CD4-positive, alpha-beta memory T cell (primary cell): ENCODE data around the gene PPP6C. TPM values are rescaled to one million over a fixed set of nuclear protein-coding genes. Genes with fewer than 3 reads are reported as not detected.
A peak's percentile ranks its signal among the peaks of the same experiment; 100 is the strongest.

Source experiments
- CTCF ChIA-PET: fragments of 350-600 bp; sonication (Branson Sonifier 250); formaldehyde crosslinking; loops from one replicate; lab custom pipeline; 2021; ENCODE audit warnings: inconsistent platforms; ENCODE audit not compliant: partially characterized antibody; lab: Charles Lee
- POLR2A ChIA-PET: fragments of 350-600 bp; sonication (Branson Sonifier 250); formaldehyde crosslinking; loops from one replicate; lab custom pipeline; 2021; ENCODE audit not compliant: partially characterized antibody; lab: Charles Lee
- DNase-seq, 5 donors: peaks; one replicate each; pipeline versions ENCODE4 v3.0.0 to v3.0.0-alpha.2; 2020 to 2022; ENCODE audit warnings: mixed read lengths in 1 of 5
- H3K27ac ChIP-seq: one replicate; pipeline ENCODE4 v1.7.0; 2013; ENCODE audit warnings: low read depth, low read length
- H3K27me3 ChIP-seq: 2 replicates; pipeline ENCODE4 v1.7.0; 2013; ENCODE audit warnings: mild to moderate bottlenecking, low read length, moderate library complexity; ENCODE audit not compliant: insufficient read depth
- H3K36me3 ChIP-seq: 2 replicates; pipeline ENCODE4 v1.7.0; 2013; ENCODE audit warnings: mild to moderate bottlenecking, low read length, moderate library complexity; ENCODE audit not compliant: insufficient read depth
- H3K4me1 ChIP-seq: 2 replicates; pipeline ENCODE4 v1.7.0; 2013; ENCODE audit warnings: mild to moderate bottlenecking, low read length, moderate library complexity; ENCODE audit not compliant: insufficient read depth
- H3K4me3 ChIP-seq, 2 donors: one replicate each; pipeline ENCODE4 v1.7.0; 2013; ENCODE audit warnings: low read length in 2 of 2, mild to moderate bottlenecking in 1 of 2
- H3K9me3 ChIP-seq, 2 donors: one replicate each; pipeline ENCODE4 v1.7.0; 2013; ENCODE audit warnings: low read length in 2 of 2, control low read depth in 1 of 2; ENCODE audit not compliant: control insufficient read depth in 1 of 2
- H3K27ac Mint-ChIP-seq, 7 donors: one replicate each; pipeline ENCODE4 v1.8.0; 2020 to 2021; ENCODE audit warnings: mixed read lengths in 7 of 7, mild to moderate bottlenecking in 6 of 7, inconsistent platforms in 3 of 7, moderate library complexity in 3 of 7
- H3K27me3 Mint-ChIP-seq, 2 donors: one replicate each; pipeline ENCODE4 v1.8.0; 2020 to 2021; ENCODE audit warnings: mixed read lengths in 2 of 2
- H3K36me3 Mint-ChIP-seq, 2 donors: one replicate each; pipeline ENCODE4 v1.8.0; 2020 to 2021; ENCODE audit warnings: mixed read lengths in 2 of 2, inconsistent platforms in 1 of 2, mild to moderate bottlenecking in 1 of 2
- H3K4me1 Mint-ChIP-seq, 4 donors: one replicate each; pipeline ENCODE4 v1.8.0; 2020 to 2021; ENCODE audit warnings: mixed read lengths in 4 of 4, mild to moderate bottlenecking in 1 of 4
- H3K4me3 Mint-ChIP-seq, 8 donors: one replicate each; pipeline ENCODE4 v1.8.0; 2020 to 2021; ENCODE audit warnings: mixed read lengths in 8 of 8, mild to moderate bottlenecking in 7 of 8, moderate library complexity in 6 of 8, inconsistent platforms in 3 of 8
- H3K9me3 Mint-ChIP-seq, 8 donors: one replicate each; pipeline ENCODE4 v1.8.0; 2020 to 2021; ENCODE audit warnings: mixed read lengths in 8 of 8, mild to moderate bottlenecking in 5 of 8, inconsistent platforms in 3 of 8, moderate library complexity in 1 of 8
- intact Hi-C: fragments of 100-400 bp; cut with micrococcal nuclease; formaldehyde crosslinking; loops from one replicate; pipeline ENCODE4 v1.15.1; 2023
- polyA plus RNA-seq, 2 donors: library from polyadenylated mRNA; unstranded; fragments of 300-500 nt; fragmentation: Illumina TruSeq; gene quantifications; one replicate each; pipeline ENCODE4 v1.2.3, GENCODE V29; 2021
- total RNA-seq, 2 experiments: library from RNA; stranded (reverse); gene quantifications; one replicate each; pipeline ENCODE4 v1.2.3, GENCODE V29; 2021

Gene PPP6C
- total and polyA plus RNA-seq, 4 experiments from 2014 or later: 49.2 to 66.1 (median 55.8) TPM

- H3K4me1 ChIP-seq: no peaks in the 10 kb centered on the region
- H3K4me3 ChIP-seq: no peak overlapping the region
- Mint-ChIP-seq H3K27ac (no peak overlapping the region), H3K36me3 (peaks cover 0 to 4% of the 10 kb centered on the region in 2 donors), H3K4me1 (peaks cover 0 to 2% (median under 1%) of the 10 kb centered on the region in 4 donors), H3K4me3 (no peak overlapping the region), H3K9me3 (no peaks in the 10 kb centered on the region), H3K27me3 (no peaks in the 10 kb centered on the region)
- intact Hi-C loops: no loop called here
- no peaks in the 10 kb centered on the region for H3K9me3 ChIP-seq
- CTCF ChIA-PET: no interaction called here
- H3K27ac ChIP-seq: no peak overlapping the region
- H3K36me3 ChIP-seq: no peaks in the 10 kb centered on the region
- POLR2A ChIA-PET: no interaction called here
- DNase-seq: no peak
- H3K27me3 ChIP-seq: no peaks in the 10 kb centered on the region
These were observed 86.6 kb downstream of the PPP6C start for GRCh38 chr9:125103021-125103420.

DNA sequence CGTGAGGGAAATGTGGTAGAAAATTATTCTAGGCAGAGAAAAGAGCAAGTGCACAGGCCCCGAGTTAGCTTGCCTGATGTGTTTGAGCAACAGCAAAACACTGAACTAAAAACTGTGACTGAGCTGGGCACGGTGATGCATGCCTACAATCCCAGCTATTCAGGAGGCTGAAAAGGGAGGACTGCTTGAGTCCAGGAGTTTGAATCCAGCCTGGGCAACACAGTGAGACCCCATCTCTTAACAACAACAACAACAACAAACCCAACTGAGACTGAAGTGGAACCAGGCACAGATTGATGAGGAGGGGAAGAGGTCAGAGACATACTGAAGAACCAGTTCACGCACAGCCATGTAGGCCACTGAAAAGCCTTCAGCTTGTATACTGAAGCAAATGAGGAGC, 88.8 kb downstream of the PPP6C start:
- DNase-seq: no peak
- Mint-ChIP-seq H3K36me3 (peaks cover 2 to 14% of the 10 kb centered on the region in 2 donors), H3K4me3 (no peak overlapping the region), H3K9me3 (peaks cover 0 to 3% (median 2%) of the 10 kb centered on the region in 8 donors), H3K27ac (peak overlapping the region in 1 of 7 donors; percentile 3), H3K4me1 (peaks cover 0 to 2% (median 0%) of the 10 kb centered on the region in 4 donors), H3K27me3 (no peaks in the 10 kb centered on the region)
- intact Hi-C loops: no loop called here
- no peaks in the 10 kb centered on the region for H3K4me1 ChIP-seq
- ChIA-PET CTCF (interaction anchor here (1.2 kb wide), 1 partner anchor 43 kb away, joined by 3 read pairs; the partner anchor contains the start of gene SCAI), POLR2A (interaction anchor here (0.6 kb wide), 1 partner anchor 43 kb away, joined by 3 read pairs; no protein-coding TSS in a partner anchor)
- no peaks in the 10 kb centered on the region for H3K9me3 ChIP-seq
- H3K27me3 ChIP-seq: no peaks in the 10 kb centered on the region
- no peak overlapping the region for H3K4me3 ChIP-seq
- no peaks in the 10 kb centered on the region for H3K36me3 ChIP-seq
- no peak overlapping the region for H3K27ac ChIP-seq

DNA sequence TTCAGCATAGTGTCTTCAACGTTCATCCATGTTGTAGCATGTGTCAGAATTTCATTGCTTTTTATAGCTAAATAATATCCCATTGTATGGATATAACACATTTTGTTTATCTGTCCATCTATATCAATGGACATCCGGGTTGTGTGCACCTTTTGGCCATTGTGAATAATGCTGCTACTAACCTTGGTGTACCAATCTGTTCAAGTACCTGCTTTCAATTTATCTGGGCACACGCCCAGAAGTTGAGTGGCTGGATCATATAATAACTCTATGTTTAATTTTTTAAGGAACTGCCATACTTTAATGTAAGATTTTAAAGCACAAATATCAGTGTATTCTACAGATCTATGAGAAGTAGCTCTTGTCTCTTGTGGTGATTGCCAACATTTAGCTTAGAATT, 89.8 kb downstream of the PPP6C start:
- Mint-ChIP-seq H3K36me3 (peaks cover 5 to 23% of the 10 kb centered on the region in 2 donors), H3K4me1 (peaks cover 0 to 2% (median under 1%) of the 10 kb centered on the region in 4 donors), H3K4me3 (no peak overlapping the region), H3K27ac (no peak overlapping the region), H3K27me3 (no peaks in the 10 kb centered on the region), H3K9me3 (peaks cover 0 to 3% (median 2%) of the 10 kb centered on the region in 8 donors)
- H3K27me3 ChIP-seq: no peaks in the 10 kb centered on the region
- no peaks in the 10 kb centered on the region for H3K4me1 ChIP-seq
- ChIA-PET CTCF (interaction anchor here (0.6 to 1.2 kb wide), 2 partner anchors 36 to 44 kb away, joined by 3 read pairs; partner anchors contain the start of gene SCAI), POLR2A (interaction anchor here (0.9 kb wide), 1 partner anchor 54 kb away, joined by 3 read pairs; no protein-coding TSS in a partner anchor)
- no peaks in the 10 kb centered on the region for H3K36me3 ChIP-seq
- intact Hi-C loops: no loop called here
- no peak overlapping the region for H3K4me3 ChIP-seq
- H3K9me3 ChIP-seq: no peaks in the 10 kb centered on the region
- no peak for DNase-seq
- no peak overlapping the region for H3K27ac ChIP-seq

Other genes starting within 250 kb of the PPP6C start
- 10 to 100 TPM; 27.3 to 38.3 TPM for gene GOLGA1, start 248.7 kb downstream of the PPP6C start, total RNA-seq
- gene GOLGA1, start 248.7 kb downstream of the PPP6C start, polyA plus RNA-seq: 1 to 10 TPM; 3.1 to 6.0 TPM
- gene SCAI, start 46.3 kb downstream of the PPP6C start, total RNA-seq: 10 to 100 TPM; 14.7 to 15.5 TPM
- 1 to 10 TPM in 1 of 2 donors, under 1 TPM in 1; 0.23 to 2.4 TPM for gene SCAI, start 46.3 kb downstream of the PPP6C start, polyA plus RNA-seq
- 10 to 100 TPM; 12.2 to 13.5 TPM for gene RABEPK, start 10.7 kb upstream of the PPP6C start, total RNA-seq
- 10 to 100 TPM; 35.9 to 43.3 TPM for gene RABEPK, start 10.7 kb upstream of the PPP6C start, polyA plus RNA-seq
- gene HSPA5, start 51.5 kb upstream of the PPP6C start, total RNA-seq: 100 to 1,000 TPM; 147 to 154 TPM
- 100 to 1,000 TPM; 194 to 253 TPM for gene HSPA5, start 51.5 kb upstream of the PPP6C start, polyA plus RNA-seq
- gene GAPVD1, start 72.0 kb upstream of the PPP6C start, total RNA-seq: 10 to 100 TPM; 67.8 to 76.4 TPM
- gene GAPVD1, start 72.0 kb upstream of the PPP6C start, polyA plus RNA-seq: 10 to 100 TPM; 45.6 to 59.2 TPM